DMS 273 treated with DMSO at 0.1 percent for 48 hours (cell line): Measurements from ENCODE around the gene REG1A.

Experiments
- DNase-seq: peaks from one replicate; lab custom pipeline; 2025; lab: John Stamatoyannopoulos, UW

The REG1A gene, protein sequence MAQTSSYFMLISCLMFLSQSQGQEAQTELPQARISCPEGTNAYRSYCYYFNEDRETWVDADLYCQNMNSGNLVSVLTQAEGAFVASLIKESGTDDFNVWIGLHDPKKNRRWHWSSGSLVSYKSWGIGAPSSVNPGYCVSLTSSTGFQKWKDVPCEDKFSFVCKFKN

DNA sequence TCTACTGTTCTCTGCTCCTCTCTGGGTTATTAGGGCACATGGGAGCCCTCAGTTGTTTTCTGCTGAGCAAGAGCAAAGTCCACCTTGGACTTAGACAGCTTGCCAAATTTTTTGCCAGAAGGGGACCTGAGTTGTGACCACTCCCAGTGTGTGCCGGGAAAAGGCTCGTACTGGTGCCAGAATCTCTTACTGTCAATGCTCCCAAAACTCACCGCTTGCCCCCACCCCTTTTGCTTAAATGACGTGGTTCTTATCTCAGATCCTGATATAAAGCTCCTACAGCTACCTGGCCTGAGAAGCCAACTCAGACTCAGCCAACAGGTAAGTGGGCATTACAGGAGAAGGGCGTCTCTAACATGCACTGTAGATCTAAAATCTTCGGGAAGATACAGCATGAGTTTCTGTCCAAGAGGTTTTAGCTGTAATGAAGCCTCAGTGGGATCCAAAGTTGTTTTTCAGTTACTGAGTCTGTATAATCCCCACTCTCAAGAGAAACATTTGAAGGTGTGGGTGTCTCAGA lies at the start of gene REG1A:
TSS of gene REG1A (plus strand) at position 295 of the 520 bp plus-strand sequence. CDS start 374 bp downstream, outside the sequence.
- no peak for DNase-seq

- DNase-seq = no peak
Observed at GRCh38 chr2:79071078-79071477, 49.2 kb upstream of the REG1A start.

DNA sequence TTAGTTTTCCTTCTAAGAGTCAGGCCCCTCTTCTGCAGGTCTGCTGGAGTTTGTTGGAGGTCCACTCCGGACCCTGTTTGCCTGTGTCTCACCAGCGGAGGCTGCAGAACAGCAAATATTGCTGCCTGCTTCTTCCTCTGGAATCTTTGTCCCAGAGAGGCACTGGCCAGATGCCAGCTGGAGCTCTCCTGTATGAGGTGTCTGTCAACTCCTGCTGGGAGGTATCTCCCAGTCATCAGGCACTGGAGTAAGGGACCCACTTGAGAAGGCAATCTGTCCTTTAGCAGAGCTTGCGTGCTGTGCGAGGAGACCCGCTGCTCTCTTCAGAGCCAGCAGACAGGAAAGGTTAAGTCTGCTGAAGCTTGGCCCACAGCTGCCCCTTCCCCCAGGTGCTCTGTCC lies 37.3 kb upstream of the REG1A start:
- no peak for DNase-seq

GRCh38 chr2:79083597-79084251 lies 36.6 kb upstream of the REG1A start:
- no peak for DNase-seq

DNA sequence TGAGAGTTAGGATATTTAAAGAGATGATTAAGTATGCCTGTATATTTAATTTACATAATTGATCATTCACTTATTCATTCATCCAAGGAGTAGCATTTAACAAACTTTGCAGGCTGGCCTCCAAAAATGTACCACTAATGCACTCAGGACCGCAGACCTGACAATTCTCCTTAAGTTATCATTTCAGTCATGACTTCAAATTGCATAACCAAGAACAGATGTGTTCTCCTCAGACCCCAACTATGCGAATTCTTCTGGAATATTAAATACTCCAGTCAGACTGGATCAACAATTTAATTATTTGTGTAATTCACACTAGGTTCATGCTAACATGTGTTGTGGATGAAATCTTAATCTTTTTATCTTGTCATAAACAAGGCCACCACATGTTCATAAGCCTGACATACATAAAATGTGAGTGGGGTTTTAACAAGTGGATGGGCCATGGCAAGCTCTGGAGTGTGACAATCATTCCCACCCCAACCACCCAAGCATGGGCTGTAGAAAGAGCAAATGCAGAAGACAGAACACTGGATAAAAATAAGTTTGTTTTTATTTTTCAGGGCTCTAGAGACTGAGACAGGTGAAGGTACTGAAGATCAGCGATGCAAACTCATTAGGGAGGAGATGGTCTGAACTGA lies 35.7 kb upstream of the REG1A start:
- no peak for DNase-seq

GRCh38 chr2:79085382-79085781 lies 34.9 kb upstream of the REG1A start:
- DNase-seq = no peak

DNA sequence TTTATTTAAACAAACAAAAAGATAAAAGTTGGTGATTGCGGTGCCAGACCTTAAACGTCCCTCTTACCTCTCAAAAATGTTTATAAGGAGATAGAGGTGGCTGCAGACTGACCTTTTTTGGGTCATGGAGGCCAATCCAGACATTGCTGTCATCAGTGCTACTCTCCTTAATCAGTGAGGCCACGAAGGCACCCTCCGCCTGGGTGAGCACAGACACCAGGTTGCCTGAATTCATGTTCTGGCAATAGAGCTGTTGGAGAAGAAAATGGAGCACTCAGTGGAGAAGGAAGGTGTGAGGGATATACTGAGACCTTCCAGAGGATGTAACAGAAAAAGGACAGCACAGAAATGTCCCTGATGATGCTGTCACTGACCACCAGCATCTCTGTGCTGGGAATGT lies 34.0 kb upstream of the REG1A start:
- DNase-seq = no peak

- DNase-seq = no peak
Observed at GRCh38 chr2:79087785-79088364, 32.4 kb upstream of the REG1A start, which contains the start of gene REG1B. Gene REG1B (minus strand): TSS chr2:79087993. CDS start chr2:79087612, 381 bp downstream.

GRCh38 chr2:79090693-79091092 lies 29.6 kb upstream of the REG1A start:
- DNase-seq = no peak

GRCh38 chr2:79097843-79098242 lies 22.4 kb upstream of the REG1A start:
- no peak for DNase-seq

DNA sequence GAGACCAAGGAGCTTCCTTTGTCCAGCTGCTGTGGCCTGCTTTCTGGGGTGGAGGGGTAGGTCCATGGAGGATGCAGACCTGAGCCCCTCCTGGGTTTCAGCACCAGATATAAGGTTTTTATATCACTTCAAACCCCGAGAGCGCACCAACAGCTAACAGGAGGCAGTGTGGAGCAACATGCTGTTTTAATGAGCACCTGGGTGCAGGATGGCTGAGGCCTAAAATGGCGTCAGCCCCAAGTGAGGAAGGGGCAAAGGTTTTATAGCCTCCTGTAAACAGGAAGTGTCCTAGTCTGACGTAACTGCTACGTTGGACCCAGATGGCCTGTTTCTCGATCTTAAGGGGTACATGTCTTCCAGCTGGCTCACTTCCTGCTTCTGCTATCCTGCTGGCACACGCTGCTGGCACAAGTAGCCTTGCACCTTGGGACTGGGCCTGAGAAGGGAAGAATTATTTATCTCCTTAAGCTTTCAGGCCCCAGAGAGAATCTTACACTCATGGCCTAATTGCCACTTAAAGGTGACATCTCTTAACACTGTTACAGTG lies 21.1 kb upstream of the REG1A start:
- no peak for DNase-seq

- no peak for DNase-seq
Observed at GRCh38 chr2:79100285-79100684, 20.0 kb upstream of the REG1A start.

DNA sequence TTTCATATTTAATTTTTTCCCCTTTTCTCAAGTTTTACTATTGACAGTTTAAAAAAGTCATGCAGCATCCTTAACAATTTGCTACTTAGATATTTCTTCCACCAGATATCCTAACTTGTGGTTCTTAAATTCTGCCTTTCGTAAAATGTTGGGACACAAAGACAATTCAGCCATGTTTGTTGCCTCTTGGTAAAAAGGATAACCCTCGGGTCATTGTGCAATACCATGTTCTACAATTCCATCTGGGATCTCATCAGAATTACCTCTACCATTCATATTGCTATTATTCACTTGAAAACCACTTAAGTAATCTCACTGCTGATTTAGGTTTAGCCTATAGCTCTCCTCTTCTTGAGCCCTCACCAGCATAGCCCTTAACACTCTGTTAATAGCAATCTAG lies 19.3 kb upstream of the REG1A start:
- no peak for DNase-seq

GRCh38 chr2:79103214-79103613 lies 17.1 kb upstream of the REG1A start:
- DNase-seq = no peak

DNA sequence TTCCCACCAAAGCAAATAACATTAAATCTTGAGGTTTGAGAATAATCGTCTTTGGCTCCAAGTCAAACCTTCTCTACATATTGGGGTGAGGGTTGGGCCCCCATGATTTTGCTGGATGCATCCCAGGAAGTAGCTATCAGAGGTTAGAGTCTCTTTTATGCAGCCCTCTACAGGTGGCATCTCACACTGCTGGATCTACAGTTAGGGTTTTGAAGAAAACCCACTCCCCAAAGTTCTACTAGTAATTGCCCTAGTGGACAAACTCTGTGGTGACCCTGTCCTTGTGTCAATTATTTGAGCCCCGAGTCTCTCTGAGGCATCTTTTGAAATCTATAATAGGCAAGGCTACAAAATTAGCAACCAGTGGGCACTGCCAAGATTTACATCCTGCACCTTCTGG lies 15.0 kb upstream of the REG1A start:
- no peak for DNase-seq

- DNase-seq = no peak
Observed at GRCh38 chr2:79112269-79112668, 8.0 kb upstream of the REG1A start.

DNA sequence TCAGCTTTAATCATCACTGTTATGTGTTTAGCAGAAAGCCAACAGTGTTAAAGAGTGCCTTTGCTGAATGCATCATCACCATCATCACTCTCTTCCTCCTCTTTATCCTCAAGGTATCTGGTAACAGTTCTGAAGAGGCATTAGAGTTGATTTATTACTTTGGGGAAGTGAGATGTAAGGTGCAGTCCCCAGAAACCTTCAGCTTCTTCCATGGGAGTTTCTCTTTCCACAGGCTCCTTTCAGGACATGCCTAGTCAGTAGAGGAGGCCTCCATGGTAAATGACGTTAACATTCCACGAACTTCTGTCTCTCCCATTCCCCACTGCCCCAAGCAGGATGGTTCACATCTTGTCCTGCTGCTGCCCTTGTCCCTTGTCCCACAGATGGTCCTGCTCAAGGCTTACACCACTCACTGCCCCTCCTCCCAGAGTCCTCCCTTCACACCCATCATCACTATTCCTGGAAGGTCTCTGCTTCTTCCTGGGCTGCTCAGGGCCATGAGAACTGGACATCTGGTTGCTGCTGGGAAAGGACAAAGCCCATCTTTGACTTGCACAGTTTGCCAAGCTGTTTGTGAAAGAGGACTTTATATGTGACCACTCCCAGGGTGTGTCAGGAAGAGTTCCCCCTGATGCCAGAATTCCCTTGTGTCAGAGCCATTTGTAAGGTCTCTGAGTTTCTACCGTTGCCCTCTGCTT lies 5.3 kb upstream of the REG1A start:
- DNase-seq = no peak

DNA sequence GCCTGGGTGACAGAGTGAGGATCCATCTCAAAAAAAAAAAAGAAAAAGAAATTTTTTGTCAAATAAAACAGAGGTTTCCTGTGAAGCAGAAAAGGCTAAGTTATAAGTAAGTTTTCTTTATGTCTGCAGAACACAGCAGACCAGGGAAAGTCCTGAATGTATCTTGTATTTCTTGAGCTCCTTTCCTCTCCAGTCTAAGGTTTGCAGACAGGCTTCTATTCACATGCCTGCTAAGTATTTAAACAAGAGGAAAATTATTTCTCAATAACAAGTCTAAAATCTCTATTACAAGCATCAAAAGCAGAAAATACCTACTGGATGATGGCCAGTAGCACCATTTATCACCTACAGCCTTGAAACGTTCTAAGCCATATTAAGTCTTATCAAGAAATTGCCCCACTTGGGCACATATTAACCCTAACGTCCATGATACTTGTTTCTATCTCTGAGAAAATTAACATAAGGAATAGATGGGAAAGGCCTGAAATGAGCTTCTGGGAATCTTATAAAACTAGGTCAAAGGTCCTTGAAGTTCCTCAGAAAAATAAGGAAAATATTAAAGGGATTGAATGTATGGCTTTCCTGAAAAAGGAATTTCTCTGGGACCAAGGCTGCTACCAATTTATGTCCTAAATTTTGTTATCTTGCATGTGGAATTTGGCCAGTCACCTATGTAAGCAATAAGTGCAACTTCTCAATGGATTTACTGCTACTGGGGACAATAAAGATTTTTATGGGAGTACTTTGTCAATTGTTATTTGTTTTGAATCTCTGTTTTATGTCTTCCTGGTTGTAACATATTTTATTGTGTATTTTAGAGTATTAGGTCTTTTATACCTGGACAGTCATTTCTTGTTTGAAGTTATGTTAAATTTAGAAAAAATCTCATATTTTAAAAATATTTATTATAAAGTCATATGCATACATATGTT lies 3.0 kb upstream of the REG1A start:
- no peak for DNase-seq

GRCh38 chr2:79122676-79123075 lies 2.4 kb downstream of the REG1A start:
- no peak for DNase-seq

DNA sequence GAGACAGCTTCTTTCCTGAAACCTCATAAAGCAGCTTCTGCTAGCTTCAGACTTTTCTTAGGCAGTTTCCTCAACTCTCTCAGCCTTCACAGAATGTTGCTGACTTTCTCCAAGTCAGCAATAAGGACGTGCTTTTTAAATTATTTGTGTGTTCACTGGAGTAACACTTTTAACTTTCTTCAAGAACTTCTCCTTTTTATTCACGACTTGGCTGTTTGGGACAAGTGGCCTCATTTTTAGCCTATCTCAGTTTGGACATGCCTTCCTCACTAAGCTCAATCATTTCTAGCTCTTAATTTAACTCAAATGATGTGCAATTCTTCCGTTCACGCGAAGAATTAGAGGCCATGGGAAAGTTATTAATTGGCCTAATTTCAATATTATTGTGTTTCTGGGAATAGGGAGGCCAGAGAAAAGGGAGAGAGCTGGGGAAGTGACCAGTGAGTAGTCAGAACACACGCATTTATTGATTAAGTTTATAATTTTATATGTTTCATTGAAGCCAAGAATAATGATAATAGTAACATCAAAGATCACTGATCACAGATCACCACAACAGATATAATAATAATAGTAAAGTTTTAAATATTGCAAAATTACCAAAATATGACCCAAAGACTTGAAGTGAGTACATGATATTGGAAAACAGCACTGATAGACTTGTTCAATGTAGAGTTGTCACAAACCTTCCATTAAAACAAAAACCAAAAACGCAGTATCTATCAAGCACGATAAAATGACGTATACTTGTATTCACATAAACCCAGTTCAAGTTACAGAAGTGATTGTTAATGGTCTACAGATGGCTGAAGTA lies 4.8 kb downstream of the REG1A start:
- no peak for DNase-seq
